ENCODE data around the gene HGS.

- TF ChIP-seq POLR2A (IDR thresholded peaks at IDR 0.05) (no peak), CTCF (IDR thresholded peaks at IDR 0.05) (no peak)
Observed at GRCh38 chr17:81672504-81672903, 11.3 kb upstream of the HGS start.

Data from thyroid gland (tissue), 4 donors.